ENCODE measurements around the gene FHAD1.

Gene FHAD1

GRCh38 chr1:15345705-15346345, 98.8 kb downstream of the FHAD1 start:
- peak; percentile 47 for DNase-seq (ENCODE audit: low read depth)

GRCh38 chr1:15346346-15347030, 99.5 kb downstream of the FHAD1 start:
- DNase-seq (ENCODE audit: low read depth) = no peak

- DNase-seq (ENCODE audit: low read depth) = no peak
Observed at GRCh38 chr1:15347182-15347581, 100.2 kb downstream of the FHAD1 start.

DNA sequence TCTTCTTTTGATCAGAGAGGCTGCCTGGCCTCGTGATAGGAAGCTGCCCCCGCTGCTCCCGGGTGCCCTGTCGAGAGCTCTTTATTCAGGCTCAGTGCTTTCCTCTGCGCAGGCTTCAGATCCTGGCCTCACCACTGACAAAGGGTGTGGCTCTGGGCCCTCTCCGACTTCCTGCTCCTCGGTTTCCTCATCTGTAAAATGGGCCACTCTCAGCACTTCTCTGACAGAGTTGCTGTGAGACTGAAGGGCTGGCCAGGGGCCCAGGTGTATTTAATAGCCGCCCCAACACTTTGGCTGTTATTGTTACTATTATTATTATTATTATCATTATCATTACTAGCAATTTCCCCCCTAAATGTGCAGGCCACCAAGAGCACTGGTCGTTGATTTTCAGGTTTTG, 101.6 kb downstream of the FHAD1 start:
- no peak for DNase-seq (ENCODE audit: low read depth)

GRCh38 chr1:15349133-15349532, 102.1 kb downstream of the FHAD1 start:
- no peak for DNase-seq (ENCODE audit: low read depth)

- DNase-seq (ENCODE audit: low read depth) = no peak
Observed at GRCh38 chr1:15350151-15350550, 103.1 kb downstream of the FHAD1 start.

GRCh38 chr1:15350551-15351200, 103.7 kb downstream of the FHAD1 start:
- no peak for DNase-seq (ENCODE audit: low read depth)

DNA sequence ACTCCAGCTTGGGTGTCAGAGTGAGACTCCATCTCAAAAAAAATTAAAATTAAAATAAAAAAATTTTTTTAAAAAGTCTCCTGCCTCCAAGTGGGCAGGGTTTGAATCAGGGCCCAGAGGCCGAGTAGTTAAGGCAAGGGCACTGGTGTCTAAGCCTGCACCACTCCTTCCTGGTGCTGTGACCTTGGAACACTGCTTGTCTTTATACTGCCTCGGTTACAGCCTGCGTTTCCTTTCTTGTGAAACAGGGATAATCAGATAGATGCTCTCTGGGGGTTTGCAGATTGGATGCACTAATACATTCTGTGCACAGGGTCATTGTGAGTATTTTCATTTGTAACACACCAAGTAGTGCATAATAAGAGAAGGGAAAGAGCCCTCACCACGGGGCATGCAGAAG, 104.3 kb downstream of the FHAD1 start:
- no peak for DNase-seq (ENCODE audit: low read depth)

GRCh38 chr1:15352128-15352957, 105.3 kb downstream of the FHAD1 start:
- DNase-seq (ENCODE audit: low read depth) = peak; percentile 4

DNA sequence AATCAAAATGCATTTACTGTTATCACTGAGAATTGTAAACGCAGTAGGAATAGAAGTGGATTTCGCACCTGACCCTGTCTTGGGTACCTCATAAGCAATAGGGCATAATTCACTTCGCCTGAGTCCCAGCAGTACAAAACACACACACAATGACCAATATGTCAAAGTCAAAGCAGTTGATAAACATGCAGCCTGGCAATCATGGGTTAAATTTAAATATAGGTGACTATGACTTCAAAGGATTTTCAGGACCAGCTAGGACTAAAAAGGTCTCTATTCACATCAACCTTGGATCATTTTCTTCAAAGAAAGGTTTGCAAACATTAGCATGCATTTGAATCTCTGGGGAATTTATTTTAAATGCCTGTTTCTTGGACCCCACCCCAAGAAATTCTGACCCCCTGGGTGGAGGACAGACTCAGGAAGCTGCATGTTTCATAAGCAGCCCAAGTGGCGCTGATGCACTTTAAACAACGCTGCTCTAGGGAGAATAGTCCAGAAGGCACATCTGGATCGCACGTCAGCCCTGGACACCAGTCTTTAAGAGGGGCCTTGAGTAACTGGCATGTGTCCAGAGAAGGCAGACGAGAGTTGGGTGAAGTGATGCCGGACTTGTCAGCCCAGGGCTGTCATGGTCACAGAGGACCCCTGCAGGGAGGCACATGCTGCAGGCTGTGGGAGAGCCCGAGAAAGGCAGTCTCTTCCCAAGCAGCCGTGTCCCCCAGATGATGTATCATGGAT, 107.0 kb downstream of the FHAD1 start:
- no peak for DNase-seq (ENCODE audit: low read depth)

DNA sequence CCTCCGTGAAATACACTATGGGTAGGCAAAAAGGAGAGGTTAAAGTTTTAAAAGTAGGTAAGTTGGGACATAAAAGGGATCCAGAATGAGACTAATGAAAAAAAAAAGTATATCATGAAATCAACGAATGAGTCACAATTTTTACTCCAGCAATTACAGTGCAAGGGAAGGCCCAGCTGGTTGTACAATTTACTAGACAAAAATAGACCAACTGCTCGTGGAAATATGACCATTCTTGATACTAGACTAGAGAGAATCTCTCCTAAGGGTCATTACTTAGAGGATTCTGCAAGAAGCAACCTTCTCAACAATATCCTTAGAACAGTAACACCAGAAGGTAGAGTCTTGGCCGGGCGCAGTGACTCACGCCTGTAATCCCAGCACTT, 107.5 kb downstream of the FHAD1 start:
- DNase-seq (ENCODE audit: low read depth) = no peak

GRCh38 chr1:15355968-15356625, 109.1 kb downstream of the FHAD1 start:
- DNase-seq (ENCODE audit: low read depth) = no peak

DNA sequence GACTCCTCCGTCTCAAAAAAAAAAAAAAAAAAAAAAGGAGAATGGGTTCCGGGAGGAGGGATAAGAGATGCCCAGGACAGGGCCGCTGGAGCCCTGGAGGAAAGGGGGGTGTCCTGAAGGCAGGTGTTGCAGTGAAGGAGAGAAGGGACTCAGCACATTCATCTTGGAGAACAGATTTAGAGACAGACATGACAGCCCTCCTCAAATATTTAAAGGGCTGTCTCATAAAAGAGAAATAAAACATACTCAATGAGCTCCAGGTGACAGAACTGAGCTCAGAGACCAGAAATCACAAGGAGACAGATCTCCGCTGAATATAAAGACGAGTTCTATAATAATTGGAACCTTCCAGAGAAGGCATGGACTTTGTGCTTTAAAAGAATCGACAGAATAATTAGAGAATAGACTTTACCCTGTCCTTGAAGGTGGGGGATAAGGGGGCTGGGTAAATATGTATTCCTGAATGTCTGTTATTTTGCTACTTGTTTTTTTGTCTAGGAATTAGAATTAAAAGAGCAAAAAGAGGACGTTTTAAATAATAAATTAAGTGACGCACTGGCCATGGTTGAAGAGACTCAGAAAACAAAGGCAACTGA, 110.7 kb downstream of the FHAD1 start:
- DNase-seq (ENCODE audit: low read depth) = no peak

GRCh38 chr1:15358565-15359133, 111.6 kb downstream of the FHAD1 start:
- DNase-seq (ENCODE audit: low read depth) = no peak

GRCh38 chr1:15360700-15361099, 113.7 kb downstream of the FHAD1 start:
- no peak for DNase-seq (ENCODE audit: low read depth)

GRCh38 chr1:15362096-15362736, 115.2 kb downstream of the FHAD1 start:
- DNase-seq (ENCODE audit: low read depth) = no peak

DNA sequence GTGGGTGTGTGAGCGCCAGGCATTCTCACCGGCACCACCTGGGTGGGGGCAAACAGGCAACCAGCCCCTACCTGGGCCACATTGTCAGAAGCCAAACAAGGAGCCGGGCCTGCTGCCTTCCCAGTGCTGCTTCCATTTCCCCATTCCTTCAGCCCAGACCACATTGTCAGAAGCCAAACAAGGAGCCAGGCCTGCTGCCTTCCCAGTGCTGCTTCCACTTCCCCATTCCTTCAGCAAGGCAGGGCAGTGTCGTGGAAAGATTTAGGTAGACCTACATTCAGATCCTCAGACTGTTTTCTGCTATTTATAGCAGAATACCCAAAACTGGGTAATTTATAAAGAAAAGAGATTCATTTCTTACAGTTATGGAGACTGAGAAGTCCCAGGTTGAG, 115.7 kb downstream of the FHAD1 start:
- no peak for DNase-seq (ENCODE audit: low read depth)

DNA sequence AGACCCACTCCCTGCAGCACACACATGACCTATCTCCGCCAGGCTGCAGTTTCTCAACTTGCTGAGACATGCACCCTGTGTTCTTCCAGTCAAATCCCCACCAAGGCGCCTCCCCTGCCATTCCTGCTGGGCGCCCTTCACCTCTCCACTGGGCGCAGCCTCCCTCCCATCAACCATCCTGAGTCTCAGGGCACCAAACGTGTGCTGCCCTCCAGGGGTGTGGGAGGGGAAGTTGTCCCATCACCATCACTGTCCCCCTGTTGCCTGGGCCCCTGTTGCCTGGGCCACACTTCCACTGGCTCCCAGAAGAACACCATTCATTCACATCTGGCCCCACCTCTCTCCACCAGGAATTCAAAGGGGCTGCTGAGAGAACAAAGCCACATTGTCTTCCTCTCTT, 117.7 kb downstream of the FHAD1 start:
- DNase-seq (ENCODE audit: low read depth) = no peak

GRCh38 chr1:15368888-15369287, 121.9 kb downstream of the FHAD1 start:
- no peak for DNase-seq (ENCODE audit: low read depth)

- no peak for DNase-seq (ENCODE audit: low read depth)
Observed at GRCh38 chr1:15370268-15370667, 123.2 kb downstream of the FHAD1 start.

All from activated T-helper 1 cell treated with Interleukin-2 at 50 U/mL for 16 hours (primary cell).